Activated naive CD4-positive, alpha-beta T cell treated with anti-CD3 and anti-CD28 coated beads, Interleukin-2, amount 50 U/mL, for 16 hours (primary cell): ENCODE results near the gene MTMR2.
A peak's percentile ranks its signal among the peaks of the same experiment; 100 is the strongest.

Experiments
- DNase-seq: peaks from one replicate; pipeline ENCODE4 v3.0.0-alpha.2; 2020

The MTMR2 gene

GRCh38 chr11:95923728-95924413 is at the start of gene MTMR2:
Gene MTMR2, minus strand, starts transcription at chr11:95924107. Its CDS starts 153 bp downstream, at chr11:95923954.
- peak; percentile 43 for DNase-seq

- DNase-seq = no peak
Measured at GRCh38 chr11:95972060-95972459, 48.2 kb upstream of the MTMR2 start.

- no peak for DNase-seq
Measured at GRCh38 chr11:95968585-95968984, 44.7 kb upstream of the MTMR2 start.

- DNase-seq = no peak
Measured at GRCh38 chr11:95964281-95964680, 40.4 kb upstream of the MTMR2 start.

- DNase-seq = no peak
Measured at GRCh38 chr11:95961758-95962157, 37.9 kb upstream of the MTMR2 start.

GRCh38 chr11:95950905-95951304 is 27.0 kb upstream of the MTMR2 start:
- no peak for DNase-seq

GRCh38 chr11:95948637-95949036 is 24.7 kb upstream of the MTMR2 start:
- no peak for DNase-seq

GRCh38 chr11:95944623-95945022 is 20.7 kb upstream of the MTMR2 start:
- DNase-seq = no peak

- DNase-seq = no peak
Measured at GRCh38 chr11:95943546-95943945, 19.6 kb upstream of the MTMR2 start.

- no peak for DNase-seq
Measured at GRCh38 chr11:95939091-95939490, 15.2 kb upstream of the MTMR2 start.

GRCh38 chr11:95937358-95937757 is 13.5 kb upstream of the MTMR2 start:
- no peak for DNase-seq

GRCh38 chr11:95933594-95933993 is 9.7 kb upstream of the MTMR2 start:
- DNase-seq = no peak

GRCh38 chr11:95931916-95932315 is 8.0 kb upstream of the MTMR2 start:
- DNase-seq = no peak

- no peak for DNase-seq
Measured at GRCh38 chr11:95930948-95931347, 7.0 kb upstream of the MTMR2 start.

GRCh38 chr11:95926726-95927125 is 2.8 kb upstream of the MTMR2 start:
- DNase-seq = no peak

GRCh38 chr11:95925011-95925410 is 1.1 kb upstream of the MTMR2 start:
- DNase-seq = no peak

GRCh38 chr11:95924414-95924760 is 480 bp upstream of the MTMR2 start:
- no peak for DNase-seq

GRCh38 chr11:95923439-95923727 is 524 bp downstream of the MTMR2 start:
- no peak for DNase-seq

GRCh38 chr11:95922536-95923438 is 1.1 kb downstream of the MTMR2 start:
- no peak for DNase-seq

- DNase-seq = no peak
Measured at GRCh38 chr11:95922099-95922498, 1.8 kb downstream of the MTMR2 start.

- no peak for DNase-seq
Measured at GRCh38 chr11:95920460-95921105, 3.3 kb downstream of the MTMR2 start.

GRCh38 chr11:95919514-95919913 is 4.4 kb downstream of the MTMR2 start:
- no peak for DNase-seq

GRCh38 chr11:95918720-95919119 is 5.2 kb downstream of the MTMR2 start:
- no peak for DNase-seq

- no peak for DNase-seq
Measured at GRCh38 chr11:95918056-95918455, 5.9 kb downstream of the MTMR2 start.
